GM13977 (cell line): ENCODE data around the gene ICAM2.

Source experiments
- DNase-seq: peaks from one replicate; pipeline ENCODE4 v3.0.0; 2012; ENCODE audit warnings: low spot score
- CTCF ChIP-seq: IDR thresholded peaks from 2 replicates; pipeline ENCODE4 v1.5.1; 2012; ENCODE audit warnings: mild to moderate bottlenecking, control low read depth; ENCODE audit not compliant: insufficient read depth; ENCODE audit errors: extremely low read depth, missing control alignments
- in situ Hi-C: fragments of 300-500 bp; cut with MboI; formaldehyde crosslinking; loops from one replicate; pipeline ENCODE4 v1.12.0; 2022; ENCODE audit warnings: low sequenced_read_pairs, low pct_unique_long_range_greater_than_20kb, mixed read lengths, inconsistent platforms; ENCODE audit not compliant: unreplicated experiment

Gene ICAM2

GRCh38 chr17:64048805-64049204 lies 28.4 kb upstream of the ICAM2 start:
- in situ Hi-C loops, result no loop called here
- TF ChIP-seq CTCF, result no peak
- no peak for DNase-seq

- no peak for TF ChIP-seq CTCF
- no peak for DNase-seq
- in situ Hi-C loops, result no loop called here
Observed at GRCh38 chr17:64045176-64045575, 24.7 kb upstream of the ICAM2 start.

GRCh38 chr17:64042700-64043485 lies 22.5 kb upstream of the ICAM2 start:
- no peak for DNase-seq
- TF ChIP-seq CTCF, result no peak
- in situ Hi-C loops, result no loop called here

GRCh38 chr17:64041912-64042311 lies 21.5 kb upstream of the ICAM2 start:
- in situ Hi-C loops, result no loop called here
- TF ChIP-seq CTCF, result no peak
- no peak for DNase-seq

GRCh38 chr17:64040206-64040605 lies 19.8 kb upstream of the ICAM2 start:
- in situ Hi-C loops, result no loop called here
- no peak for DNase-seq
- no peak for TF ChIP-seq CTCF

- no peak for TF ChIP-seq CTCF
- in situ Hi-C loops, result no loop called here
- no peak for DNase-seq
Observed at GRCh38 chr17:64039106-64039400, 18.6 kb upstream of the ICAM2 start.
